PFSK-1 (cell line): ENCODE results near the gene SDHB.

Experiments
- FOXP2 ChIP-seq: optimal IDR thresholded peaks from 2 replicates; pipeline ENCODE3; 2011; ENCODE audit warnings: borderline replicate concordance, control low read depth, inconsistent platforms; ENCODE audit not compliant: insufficient read depth; ENCODE audit errors: extremely low read length, extremely low read depth
- POLR2AphosphoS5 ChIP-seq: IDR thresholded peaks from 2 replicates; pipeline ENCODE4 v1.6.1; 2012; ENCODE audit warnings: low read depth, mild to moderate bottlenecking, control low read depth, low read length, moderate library complexity
- SIN3A ChIP-seq: IDR thresholded peaks from 2 replicates; pipeline ENCODE4 v1.6.1; 2012; ENCODE audit warnings: mild to moderate bottlenecking, low read length, moderate library complexity, borderline replicate concordance; ENCODE audit not compliant: insufficient read depth
- TAF1 ChIP-seq: IDR thresholded peaks from 2 replicates; pipeline ENCODE4 v1.6.1; 2012; ENCODE audit warnings: low read length, control low read depth, borderline replicate concordance; ENCODE audit not compliant: insufficient read depth
- TF ChIP-seq, protein P1 (sequence below), 2 experiments: IDR thresholded peaks; 2 replicates each; pipeline versions ENCODE4 v1.6.1 to v1.8.0; 2011 to 2012; ENCODE audit warnings: low read depth in 2 of 2, low read length in 2 of 2, control low read depth in 1 of 2, inconsistent platforms in 1 of 2, mild to moderate bottlenecking in 1 of 2, moderate library complexity in 1 of 2; ENCODE audit not compliant: insufficient read depth in 1 of 2

DNA sequence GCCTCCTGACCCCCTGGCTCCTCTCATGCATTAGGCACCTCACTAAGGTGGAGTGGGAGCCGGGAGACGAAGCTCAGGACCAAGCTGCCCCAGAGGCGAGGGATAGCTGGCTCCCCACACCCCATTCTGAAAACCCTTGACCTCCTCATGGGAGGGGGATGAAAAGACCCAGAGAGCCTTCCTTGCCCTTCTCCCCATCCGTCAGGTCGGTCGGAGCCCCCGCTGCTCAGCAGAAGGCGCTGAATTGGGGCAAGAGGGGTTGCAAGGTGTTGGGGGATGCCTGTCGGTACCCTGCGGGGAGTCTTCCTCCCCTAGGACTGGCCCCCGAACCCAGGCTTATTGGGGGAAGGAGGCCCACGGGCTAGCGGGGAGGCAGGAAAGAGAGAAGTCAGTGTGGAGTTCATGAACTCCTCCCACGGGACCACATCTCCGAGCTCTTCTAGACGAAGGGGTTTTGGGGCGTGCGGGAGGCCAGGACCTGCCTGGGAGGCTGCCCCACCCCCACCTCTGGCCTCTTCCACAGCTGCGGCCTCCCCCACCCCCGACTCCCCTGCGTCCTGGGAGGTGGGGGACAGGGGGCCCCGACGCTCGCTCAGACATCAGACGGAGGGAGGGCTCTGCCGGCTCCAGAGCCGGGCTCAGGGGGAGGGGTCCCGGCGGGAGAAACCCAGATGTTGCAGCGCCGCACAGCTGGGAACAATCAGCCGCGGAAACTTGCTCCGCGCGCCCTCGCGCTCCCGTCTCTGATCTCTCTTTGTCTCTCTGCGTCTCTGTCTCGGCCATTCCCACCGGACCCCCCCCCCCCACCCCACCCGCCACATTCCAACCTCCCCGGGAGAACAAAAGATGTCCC lies 74.1 kb downstream of the SDHB start:
- TF ChIP-seq TAF1: no peak
- TF ChIP-seq, protein P1, sequence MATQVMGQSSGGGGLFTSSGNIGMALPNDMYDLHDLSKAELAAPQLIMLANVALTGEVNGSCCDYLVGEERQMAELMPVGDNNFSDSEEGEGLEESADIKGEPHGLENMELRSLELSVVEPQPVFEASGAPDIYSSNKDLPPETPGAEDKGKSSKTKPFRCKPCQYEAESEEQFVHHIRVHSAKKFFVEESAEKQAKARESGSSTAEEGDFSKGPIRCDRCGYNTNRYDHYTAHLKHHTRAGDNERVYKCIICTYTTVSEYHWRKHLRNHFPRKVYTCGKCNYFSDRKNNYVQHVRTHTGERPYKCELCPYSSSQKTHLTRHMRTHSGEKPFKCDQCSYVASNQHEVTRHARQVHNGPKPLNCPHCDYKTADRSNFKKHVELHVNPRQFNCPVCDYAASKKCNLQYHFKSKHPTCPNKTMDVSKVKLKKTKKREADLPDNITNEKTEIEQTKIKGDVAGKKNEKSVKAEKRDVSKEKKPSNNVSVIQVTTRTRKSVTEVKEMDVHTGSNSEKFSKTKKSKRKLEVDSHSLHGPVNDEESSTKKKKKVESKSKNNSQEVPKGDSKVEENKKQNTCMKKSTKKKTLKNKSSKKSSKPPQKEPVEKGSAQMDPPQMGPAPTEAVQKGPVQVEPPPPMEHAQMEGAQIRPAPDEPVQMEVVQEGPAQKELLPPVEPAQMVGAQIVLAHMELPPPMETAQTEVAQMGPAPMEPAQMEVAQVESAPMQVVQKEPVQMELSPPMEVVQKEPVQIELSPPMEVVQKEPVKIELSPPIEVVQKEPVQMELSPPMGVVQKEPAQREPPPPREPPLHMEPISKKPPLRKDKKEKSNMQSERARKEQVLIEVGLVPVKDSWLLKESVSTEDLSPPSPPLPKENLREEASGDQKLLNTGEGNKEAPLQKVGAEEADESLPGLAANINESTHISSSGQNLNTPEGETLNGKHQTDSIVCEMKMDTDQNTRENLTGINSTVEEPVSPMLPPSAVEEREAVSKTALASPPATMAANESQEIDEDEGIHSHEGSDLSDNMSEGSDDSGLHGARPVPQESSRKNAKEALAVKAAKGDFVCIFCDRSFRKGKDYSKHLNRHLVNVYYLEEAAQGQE (IDR thresholded peaks at IDR 0.05; ENCODE audit: insufficient read depth in 1 of 2, low read depth in 2 of 2, low read length in 2 of 2): no peak
- no peak for TF ChIP-seq POLR2AphosphoS5
- TF ChIP-seq SIN3A: no peak
- TF ChIP-seq FOXP2: no peak
